Vagina (tissue), 2 donors: Measurements from ENCODE around the gene TULP4. TPM values are rescaled to one million over a fixed set of nuclear protein-coding genes. Genes with fewer than 3 reads are reported as not detected.

Experiments used
- DNase-seq, 2 donors: peaks; one replicate each; pipeline ENCODE4 v3.0.0-alpha.2; 2017; ENCODE audit errors: extremely low spot score in 2 of 2
- H3K27ac ChIP-seq: fragments of 200-600 bp; sonication (generic); one replicate; pipeline ENCODE4 v1.5.1; 2019
- H3K27me3 ChIP-seq: fragments of 200-600 bp; sonication (generic); one replicate; pipeline ENCODE4 v1.5.1; 2019
- H3K36me3 ChIP-seq, 2 donors: fragments of 200-600 bp; sonication (generic); one replicate each; pipeline ENCODE4 v1.5.1; 2017 to 2019
- H3K4me1 ChIP-seq: fragments of 200-600 bp; sonication (generic); one replicate; pipeline ENCODE4 v1.5.1; 2019
- H3K4me3 ChIP-seq, 2 donors: fragments of 200-600 bp; sonication (generic); 1 replicate in 1 of 2; 2 replicates in 1 of 2; pipeline ENCODE4 v1.5.1; 2016 to 2019
- H3K9me3 ChIP-seq: fragments of 200-600 bp; sonication (generic); one replicate; pipeline ENCODE4 v1.5.1; 2019
- POLR2A ChIP-seq, 2 donors: fragments of 450-650 bp; IDR thresholded peaks; one replicate each; pipeline ENCODE4 v1.6.1; 2017; ENCODE audit warnings: antibody characterized with exemption in 2 of 2, mild to moderate bottlenecking in 2 of 2, moderate library complexity in 2 of 2
- POLR2AphosphoS5 ChIP-seq, 2 donors: sonication (generic); formaldehyde crosslinking; IDR thresholded peaks; one replicate each; pipeline ENCODE4 v1.9.0; 2017; ENCODE audit warnings: antibody characterized with exemption in 2 of 2, mild to moderate bottlenecking in 2 of 2, low read depth in 1 of 2; ENCODE audit not compliant: insufficient read depth in 1 of 2
- intact Hi-C: fragments of 100-400 bp; cut with DNase I; formaldehyde crosslinking; loops from one replicate; pipeline ENCODE4 v1.15.1; 2023
- total RNA-seq: library from RNA; depleted of rRNA; stranded (reverse); fragments of >200 nt; gene quantifications from one replicate; pipeline ENCODE4 v1.2.3, GENCODE V29; 2016
- TF ChIP-seq, protein P1 (sequence below), 3 experiments: fragments of 450-650 bp in 2 of 3; fragments of 200-600 bp in 1 of 3; sonication (generic) in 1 of 3; IDR thresholded peaks; one replicate each; pipeline ENCODE4 v1.5.1; 2017 to 2019; ENCODE audit warnings: antibody characterized with exemption in 3 of 3, mild to moderate bottlenecking in 2 of 3, moderate library complexity in 2 of 3

Gene TULP4
- total RNA-seq, 1 donor from 2014 or later: 79.8 TPM

DNA sequence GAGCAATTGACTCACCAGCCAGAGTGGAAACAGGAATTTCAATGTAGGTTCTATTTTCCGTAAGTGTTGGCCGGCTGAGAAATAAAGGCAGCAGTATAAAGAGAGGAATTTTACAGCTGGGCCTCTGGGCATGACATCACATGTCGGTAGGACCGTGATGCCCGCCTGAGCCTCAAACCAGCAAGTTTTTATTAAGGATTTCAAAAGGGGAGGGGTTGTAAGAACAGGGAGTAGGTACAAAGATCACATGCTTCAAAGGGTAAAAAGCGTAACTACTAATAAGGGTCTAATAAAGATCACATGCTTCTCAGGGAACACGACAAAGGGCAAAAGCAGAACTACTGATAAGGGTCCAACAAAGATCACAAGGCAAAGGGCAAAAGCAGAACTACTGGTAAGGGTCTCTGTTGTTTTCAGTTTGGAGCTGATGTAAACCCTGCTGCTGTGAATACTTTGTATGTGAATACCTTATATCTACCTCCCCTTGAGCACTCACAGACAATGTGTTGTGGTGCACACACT lies 9.0 kb upstream of the TULP4 start:
- H3K9me3 ChIP-seq: no peaks in the 10 kb centered on the region
- TF ChIP-seq POLR2AphosphoS5 (IDR thresholded peaks at IDR 0.05; ENCODE audit: insufficient read depth in 1 of 2, low read depth in 1 of 2) (no peak), POLR2A (IDR thresholded peaks at IDR 0.05) (no peak)
- TF ChIP-seq, protein P1, sequence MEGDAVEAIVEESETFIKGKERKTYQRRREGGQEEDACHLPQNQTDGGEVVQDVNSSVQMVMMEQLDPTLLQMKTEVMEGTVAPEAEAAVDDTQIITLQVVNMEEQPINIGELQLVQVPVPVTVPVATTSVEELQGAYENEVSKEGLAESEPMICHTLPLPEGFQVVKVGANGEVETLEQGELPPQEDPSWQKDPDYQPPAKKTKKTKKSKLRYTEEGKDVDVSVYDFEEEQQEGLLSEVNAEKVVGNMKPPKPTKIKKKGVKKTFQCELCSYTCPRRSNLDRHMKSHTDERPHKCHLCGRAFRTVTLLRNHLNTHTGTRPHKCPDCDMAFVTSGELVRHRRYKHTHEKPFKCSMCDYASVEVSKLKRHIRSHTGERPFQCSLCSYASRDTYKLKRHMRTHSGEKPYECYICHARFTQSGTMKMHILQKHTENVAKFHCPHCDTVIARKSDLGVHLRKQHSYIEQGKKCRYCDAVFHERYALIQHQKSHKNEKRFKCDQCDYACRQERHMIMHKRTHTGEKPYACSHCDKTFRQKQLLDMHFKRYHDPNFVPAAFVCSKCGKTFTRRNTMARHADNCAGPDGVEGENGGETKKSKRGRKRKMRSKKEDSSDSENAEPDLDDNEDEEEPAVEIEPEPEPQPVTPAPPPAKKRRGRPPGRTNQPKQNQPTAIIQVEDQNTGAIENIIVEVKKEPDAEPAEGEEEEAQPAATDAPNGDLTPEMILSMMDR (IDR thresholded peaks at IDR 0.05): no peak
- H3K4me1 ChIP-seq: peaks cover 14% of the 10 kb centered on the region
- no peak overlapping the region for H3K27ac ChIP-seq
- H3K36me3 ChIP-seq: no peaks in the 10 kb centered on the region
- H3K4me3 ChIP-seq: no peak overlapping the region
- no peaks in the 10 kb centered on the region for H3K27me3 ChIP-seq
- DNase-seq: no peak
- intact Hi-C loops: no loop called here

DNA sequence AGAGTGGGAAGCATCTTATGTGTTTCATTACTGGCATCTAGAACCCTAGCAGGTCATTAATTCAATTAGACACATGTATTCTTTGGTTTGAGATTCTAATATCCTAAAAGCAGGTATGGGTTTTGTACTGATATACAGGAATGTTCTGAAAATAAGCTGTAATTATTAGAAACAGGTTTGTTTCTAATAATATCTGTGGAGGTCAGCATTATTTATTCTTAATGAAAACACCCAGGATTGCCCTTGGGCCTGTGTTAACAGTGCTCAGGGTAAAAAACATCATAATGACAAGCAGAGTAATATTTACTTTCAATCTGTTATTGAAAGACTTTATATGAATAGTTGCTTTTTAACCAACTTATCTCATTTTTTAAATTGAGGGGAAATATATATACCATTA lies 8.0 kb upstream of the TULP4 start:
- H3K27me3 ChIP-seq: no peaks in the 10 kb centered on the region
- TF ChIP-seq, protein P1 (IDR thresholded peaks at IDR 0.05): no peak
- TF ChIP-seq POLR2AphosphoS5 (IDR thresholded peaks at IDR 0.05; ENCODE audit: insufficient read depth in 1 of 2, low read depth in 1 of 2) (no peak), POLR2A (IDR thresholded peaks at IDR 0.05) (no peak)
- no peaks in the 10 kb centered on the region for H3K36me3 ChIP-seq
- no peak overlapping the region for H3K4me3 ChIP-seq
- H3K4me1 ChIP-seq: peaks cover 14% of the 10 kb centered on the region
- no peak overlapping the region for H3K27ac ChIP-seq
- intact Hi-C loops: no loop called here
- no peak for DNase-seq
- H3K9me3 ChIP-seq: no peaks in the 10 kb centered on the region

DNA sequence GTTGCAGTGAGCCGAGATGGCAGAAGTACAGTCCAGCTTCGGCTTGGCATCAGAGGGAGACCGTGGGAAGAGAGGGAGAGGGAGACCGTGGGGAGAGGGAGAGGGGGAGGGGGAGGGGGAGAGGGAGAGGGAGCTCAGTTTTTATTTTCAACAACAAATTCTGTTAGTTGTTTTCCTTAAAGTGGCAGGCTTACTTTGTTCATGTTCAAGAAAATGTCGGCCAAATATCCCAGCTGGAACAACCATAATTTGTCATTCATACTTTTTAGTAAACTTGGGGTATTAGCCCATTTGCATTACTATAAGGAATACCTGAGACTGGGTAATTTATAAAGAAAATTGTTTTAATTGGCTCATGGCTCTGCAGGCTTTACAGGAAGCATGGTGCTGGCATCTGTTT lies 2.5 kb upstream of the TULP4 start:
- intact Hi-C loops: no loop called here

DNA sequence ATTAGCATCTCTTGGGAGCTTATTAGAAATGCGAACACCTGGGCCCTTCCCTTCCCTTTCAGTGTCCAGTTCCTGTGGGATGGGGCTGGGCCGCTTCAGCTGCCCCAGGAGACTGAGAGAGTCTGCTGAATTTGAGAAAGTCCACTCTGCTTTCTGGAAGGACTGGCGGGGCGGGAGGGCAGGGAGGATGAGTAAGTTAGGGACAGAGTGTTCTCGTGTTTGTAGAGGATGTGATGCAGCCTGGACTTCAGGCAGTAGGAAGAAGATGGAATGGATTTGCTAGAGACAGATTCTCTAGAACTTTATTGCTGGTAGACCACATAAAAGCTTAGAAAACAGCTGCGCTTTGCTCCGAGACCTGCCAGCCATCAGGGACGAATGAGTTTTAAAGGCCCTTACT lies 1.1 kb upstream of the TULP4 start:
- TF ChIP-seq POLR2A (IDR thresholded peaks at IDR 0.05) (no peak), POLR2AphosphoS5 (IDR thresholded peaks at IDR 0.05; ENCODE audit: insufficient read depth in 1 of 2, low read depth in 1 of 2) (no peak)
- TF ChIP-seq, protein P1 (IDR thresholded peaks at IDR 0.05): no peak
- intact Hi-C loops: no loop called here
- H3K36me3 ChIP-seq: peaks cover 0 to 4% of the 10 kb centered on the region in 2 donors
- H3K4me3 ChIP-seq: no peak overlapping the region
- no peaks in the 10 kb centered on the region for H3K27me3 ChIP-seq
- H3K9me3 ChIP-seq: no peaks in the 10 kb centered on the region
- no peaks in the 10 kb centered on the region for H3K4me1 ChIP-seq
- no peak for DNase-seq
- no peak overlapping the region for H3K27ac ChIP-seq

More for the DNA sequence above, 2.5 kb upstream of the TULP4 start:
- DNase-seq: no peak
- Histone ChIP-seq H3K36me3 (peaks cover 0 to 4% of the 10 kb centered on the region in 2 donors), H3K9me3 (no peaks in the 10 kb centered on the region), H3K4me3 (no peak overlapping the region), H3K27me3 (no peaks in the 10 kb centered on the region), H3K4me1 (no peaks in the 10 kb centered on the region), H3K27ac (no peak overlapping the region)
- no peak for TF ChIP-seq POLR2A (IDR thresholded peaks at IDR 0.05)
- TF ChIP-seq, protein P1 (IDR thresholded peaks at IDR 0.05): no peak
- no peak for TF ChIP-seq POLR2AphosphoS5 (IDR thresholded peaks at IDR 0.05; ENCODE audit: insufficient read depth in 1 of 2, low read depth in 1 of 2)

DNA sequence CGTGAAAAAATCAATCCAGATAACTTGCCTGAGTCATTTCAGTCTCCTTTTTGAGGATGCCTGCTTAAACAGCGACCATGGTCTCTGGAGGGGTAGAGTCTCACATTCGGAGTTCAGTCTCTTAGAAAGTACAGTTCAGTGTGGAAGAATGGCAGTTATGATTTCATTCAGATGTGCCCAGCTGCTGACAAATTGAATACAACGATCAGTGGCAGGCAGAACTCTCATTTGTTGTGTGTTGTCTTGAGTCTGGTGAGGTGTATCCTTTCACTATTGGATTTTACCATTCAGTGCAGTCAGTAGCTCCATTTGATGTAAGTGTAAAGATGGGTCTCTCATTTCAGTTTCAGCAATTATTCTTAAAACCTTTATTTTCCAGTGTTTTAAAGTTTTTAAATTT lies 639 bp upstream of the TULP4 start:
- H3K27me3 ChIP-seq: no peaks in the 10 kb centered on the region
- H3K9me3 ChIP-seq: peaks cover 2% of the 10 kb centered on the region
- TF ChIP-seq POLR2AphosphoS5 (IDR thresholded peaks at IDR 0.05; ENCODE audit: insufficient read depth in 1 of 2, low read depth in 1 of 2) (no peak), POLR2A (IDR thresholded peaks at IDR 0.05) (no peak)
- TF ChIP-seq, protein P1 (IDR thresholded peaks at IDR 0.05): no peak
- H3K4me3 ChIP-seq: no peak overlapping the region
- no peak for DNase-seq
- H3K4me1 ChIP-seq: no peaks in the 10 kb centered on the region
- H3K27ac ChIP-seq: no peak overlapping the region
- intact Hi-C loops: no loop called here
- peaks cover 0 to 4% of the 10 kb centered on the region in 2 donors for H3K36me3 ChIP-seq
